Occipital lobe (tissue), 2 donors: ENCODE results near the gene CYP21A2. TPM values are rescaled to one million over a fixed set of nuclear protein-coding genes. Genes with fewer than 3 reads are reported as not detected.
"Not testable (repeated sequence)": the region's sequence is repeated elsewhere in the genome, so short reads cannot be mapped to it uniquely, and the experiment has no call there.

ENCODE experiments used
- DNase-seq: peaks from one replicate; lab custom pipeline; 2025; lab: John Stamatoyannopoulos, UW
- total RNA-seq: library from RNA; depleted of rRNA; stranded (reverse); fragments of >200 nt; gene quantifications from one replicate; pipeline ENCODE4 v1.2.3, GENCODE V29; 2014

Gene CYP21A2
- not detected for total RNA-seq

GRCh38 chr6:32037598-32038524, at the start of gene CYP21A2:
CYP21A2 (plus strand) TSS chr6:32038415; CDS start chr6:32038423, 8 bp downstream.
- DNase-seq, result not testable (repeated sequence)

GRCh38 chr6:31989363-31989762, 48.9 kb upstream of the CYP21A2 start:
- DNase-seq, result not testable (repeated sequence)

GRCh38 chr6:31994421-31994820, 43.8 kb upstream of the CYP21A2 start:
- DNase-seq, result not testable (repeated sequence)

- DNase-seq, result not testable (repeated sequence)
Observed at GRCh38 chr6:31996385-31996784, 41.8 kb upstream of the CYP21A2 start.

GRCh38 chr6:32002546-32003268, 35.5 kb upstream of the CYP21A2 start:
- not testable (repeated sequence) for DNase-seq

GRCh38 chr6:32003301-32003700, 34.9 kb upstream of the CYP21A2 start:
- not testable (repeated sequence) for DNase-seq

- DNase-seq, result not testable (repeated sequence)
Observed at GRCh38 chr6:32004393-32004792, 33.8 kb upstream of the CYP21A2 start.

- DNase-seq, result not testable (repeated sequence)
Observed at GRCh38 chr6:32004864-32005537, 33.2 kb upstream of the CYP21A2 start.

GRCh38 chr6:32005538-32005880, 32.7 kb upstream of the CYP21A2 start:
- not testable (repeated sequence) for DNase-seq

GRCh38 chr6:32005991-32006529, 32.2 kb upstream of the CYP21A2 start:
- not testable (repeated sequence) for DNase-seq

- not testable (repeated sequence) for DNase-seq
Observed at GRCh38 chr6:32007086-32007485, 31.1 kb upstream of the CYP21A2 start.

GRCh38 chr6:32008037-32008436, 30.2 kb upstream of the CYP21A2 start:
- not testable (repeated sequence) for DNase-seq

- not testable (repeated sequence) for DNase-seq
Observed at GRCh38 chr6:32008616-32009015, 29.6 kb upstream of the CYP21A2 start.

GRCh38 chr6:32009537-32009936, 28.7 kb upstream of the CYP21A2 start:
- DNase-seq, result not testable (repeated sequence)

GRCh38 chr6:32010856-32011530, 27.2 kb upstream of the CYP21A2 start:
- DNase-seq, result not testable (repeated sequence)

- DNase-seq, result not testable (repeated sequence)
Observed at GRCh38 chr6:32012941-32013617, 25.1 kb upstream of the CYP21A2 start.

GRCh38 chr6:32013738-32014137, 24.5 kb upstream of the CYP21A2 start:
- DNase-seq, result not testable (repeated sequence)

GRCh38 chr6:32014547-32014946, 23.7 kb upstream of the CYP21A2 start, which contains the start of gene C4B:
C4B (plus strand) TSS chr6:32014795; CDS start chr6:32014846, 51 bp downstream.
- not testable (repeated sequence) for DNase-seq

- not testable (repeated sequence) for DNase-seq
Observed at GRCh38 chr6:32022100-32022499, 16.1 kb upstream of the CYP21A2 start.

- not testable (repeated sequence) for DNase-seq
Observed at GRCh38 chr6:32028631-32029030, 9.6 kb upstream of the CYP21A2 start.
